ENCODE results near the gene TCP11. TPM values are rescaled to one million over a fixed set of nuclear protein-coding genes. Genes with fewer than 3 reads are reported as not detected.
A peak's percentile ranks its signal among the peaks of the same experiment; 100 is the strongest.

Gene TCP11
- total RNA-seq, 1 experiment from 2014 or later, result not detected

DNA sequence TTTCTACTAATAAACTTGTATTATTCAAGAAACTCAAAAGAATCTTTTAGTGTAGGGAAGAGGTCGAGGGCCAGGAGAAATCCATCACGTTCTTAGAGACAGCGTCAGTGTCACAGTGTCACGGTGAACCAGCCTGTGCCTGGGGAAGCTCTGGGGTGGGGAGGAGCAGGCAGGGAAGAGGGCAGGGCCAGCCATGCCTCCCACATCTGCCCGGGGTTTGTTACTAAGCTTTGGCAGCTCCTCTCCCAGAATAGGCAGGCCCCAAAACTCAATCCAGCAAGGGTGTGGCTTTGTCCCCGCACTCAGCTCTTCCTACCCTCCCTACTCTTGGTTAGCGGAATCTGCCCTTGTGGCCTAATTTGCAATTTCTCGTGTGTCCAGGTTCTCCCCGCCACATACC lies 72.9 kb downstream of the TCP11 start:
- no peak overlapping the region for H3K23ac ChIP-seq (ENCODE audit: insufficient read length, low read depth, low read length)
- no peak overlapping the region for H3K14ac ChIP-seq (ENCODE audit: insufficient read depth, low read length)
- no peaks in the 10 kb centered on the region for H3K9me3 ChIP-seq (ENCODE audit: control insufficient read depth, low read depth, low read length)
- no peak overlapping the region for H2BK120ac ChIP-seq (ENCODE audit: low read depth, low read length, poor library complexity, severe bottlenecking)
- no peak overlapping the region for H3K4me2 ChIP-seq (ENCODE audit: insufficient read depth, insufficient read length, low read length)
- H3K27me3 Mint-ChIP-seq (ENCODE audit: low read depth), result no peaks in the 10 kb centered on the region
- no peak overlapping the region for H2BK15ac ChIP-seq (ENCODE audit: low read depth, low read length)
- no peak overlapping the region for H3K4ac ChIP-seq (ENCODE audit: low read depth, low read length)
- H4K8ac ChIP-seq (replicated peaks; ENCODE audit: insufficient read length, low read depth, low read length), result no peak overlapping the region
- H3K23me2 ChIP-seq (ENCODE audit: insufficient read length, low read depth, low read length, poor library complexity, severe bottlenecking), result no peaks in the 10 kb centered on the region
- H2BK5ac ChIP-seq (ENCODE audit: insufficient read length, low read length), result no peak overlapping the region
- TF ChIP-seq, protein P1, sequence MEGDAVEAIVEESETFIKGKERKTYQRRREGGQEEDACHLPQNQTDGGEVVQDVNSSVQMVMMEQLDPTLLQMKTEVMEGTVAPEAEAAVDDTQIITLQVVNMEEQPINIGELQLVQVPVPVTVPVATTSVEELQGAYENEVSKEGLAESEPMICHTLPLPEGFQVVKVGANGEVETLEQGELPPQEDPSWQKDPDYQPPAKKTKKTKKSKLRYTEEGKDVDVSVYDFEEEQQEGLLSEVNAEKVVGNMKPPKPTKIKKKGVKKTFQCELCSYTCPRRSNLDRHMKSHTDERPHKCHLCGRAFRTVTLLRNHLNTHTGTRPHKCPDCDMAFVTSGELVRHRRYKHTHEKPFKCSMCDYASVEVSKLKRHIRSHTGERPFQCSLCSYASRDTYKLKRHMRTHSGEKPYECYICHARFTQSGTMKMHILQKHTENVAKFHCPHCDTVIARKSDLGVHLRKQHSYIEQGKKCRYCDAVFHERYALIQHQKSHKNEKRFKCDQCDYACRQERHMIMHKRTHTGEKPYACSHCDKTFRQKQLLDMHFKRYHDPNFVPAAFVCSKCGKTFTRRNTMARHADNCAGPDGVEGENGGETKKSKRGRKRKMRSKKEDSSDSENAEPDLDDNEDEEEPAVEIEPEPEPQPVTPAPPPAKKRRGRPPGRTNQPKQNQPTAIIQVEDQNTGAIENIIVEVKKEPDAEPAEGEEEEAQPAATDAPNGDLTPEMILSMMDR (conservative IDR thresholded peaks at IDR 0.05), result no peak
- H3K4me1 ChIP-seq (ENCODE audit: insufficient read depth, low read length), result no peaks in the 10 kb centered on the region; the same call in 1 of the 2 replicates
- no peaks in the 10 kb centered on the region for H3K27me3 ChIP-seq (ENCODE audit: insufficient read depth, low read length)
- H3K79me2 ChIP-seq (ENCODE audit: insufficient read depth, low read length), result no peaks in the 10 kb centered on the region
- no peak overlapping the region for H3K4me3 Mint-ChIP-seq
- no peak overlapping the region for H2AK5ac ChIP-seq (ENCODE audit: insufficient read length, low read length)
- H4K91ac ChIP-seq (ENCODE audit: insufficient read length, low read depth, low read length), result no peak overlapping the region
- no peak for DNase-seq
- H3K18ac ChIP-seq (ENCODE audit: insufficient read length, low read depth, low read length), result no peak overlapping the region
- no peaks in the 10 kb centered on the region for H4K20me1 ChIP-seq (ENCODE audit: control insufficient read depth, insufficient read depth, insufficient read length)
- H3K36me3 Mint-ChIP-seq (ENCODE audit: insufficient read depth in 1 of 3, low read depth in 3 of 3), result peaks cover 0 to 8% (median 7%) of the 10 kb centered on the region in 3 experiments; a peak in 3 of 7 replicates
- H2AFZ ChIP-seq (ENCODE audit: low read length), result no peak overlapping the region
- no CpG with 5 or more reads among the region's 9 CpGs for WGBS (ENCODE audit: extremely low coverage, insufficient read length, low lambda C conversion rate)
- no peak overlapping the region for H3K56ac ChIP-seq (ENCODE audit: insufficient read length, low read depth, low read length)
- no peak overlapping the region for H3K9ac ChIP-seq (ENCODE audit: extremely low read depth, insufficient read length, low read length)
- no peaks in the 10 kb centered on the region; a peak in 1 of 5 replicates for H3K9me3 Mint-ChIP-seq
- H3K27ac Mint-ChIP-seq, result peak overlapping the region; percentile 15 to 96 (median 93); a peak in 6 of 7 replicates
- H3T11ph ChIP-seq (ENCODE audit: low read length), result no peak overlapping the region
- H3K4me1 Mint-ChIP-seq, result peaks cover 32 to 66% of the 10 kb centered on the region in 2 experiments
- no peak overlapping the region for H2BK20ac ChIP-seq (ENCODE audit: low read depth, low read length, poor library complexity, severe bottlenecking)
- H3K27ac ChIP-seq (ENCODE audit: insufficient read length, low read depth, low read length), result no peak overlapping the region
- no peak overlapping the region for H4K5ac ChIP-seq (ENCODE audit: insufficient read length, low read depth, low read length)
- H3K79me1 ChIP-seq (ENCODE audit: insufficient read depth, low read depth, low read length, poor library complexity, severe bottlenecking), result no peaks in the 10 kb centered on the region
- no peak overlapping the region for H2BK12ac ChIP-seq (ENCODE audit: insufficient read length, low read depth, low read length)

Other genes with a start within 250 kb of the TCP11 start
- gene SCUBE3, start 72.6 kb upstream of the TCP11 start, total RNA-seq (2021), result 2.2 and 2.7 TPM in 2 replicates
- gene ZNF76, start 118.4 kb upstream of the TCP11 start, total RNA-seq (2021), result 21.1 and 22.8 TPM in 2 replicates
- gene DEF6, start 156.5 kb upstream of the TCP11 start, total RNA-seq (2021), result 5.4 and 5.6 TPM in 2 replicates
- 11.7 and 13.9 TPM in 2 replicates for gene PPARD, start 201.2 kb upstream of the TCP11 start, total RNA-seq (2021)